Measurements from ENCODE around the gene RAD51.

DNA sequence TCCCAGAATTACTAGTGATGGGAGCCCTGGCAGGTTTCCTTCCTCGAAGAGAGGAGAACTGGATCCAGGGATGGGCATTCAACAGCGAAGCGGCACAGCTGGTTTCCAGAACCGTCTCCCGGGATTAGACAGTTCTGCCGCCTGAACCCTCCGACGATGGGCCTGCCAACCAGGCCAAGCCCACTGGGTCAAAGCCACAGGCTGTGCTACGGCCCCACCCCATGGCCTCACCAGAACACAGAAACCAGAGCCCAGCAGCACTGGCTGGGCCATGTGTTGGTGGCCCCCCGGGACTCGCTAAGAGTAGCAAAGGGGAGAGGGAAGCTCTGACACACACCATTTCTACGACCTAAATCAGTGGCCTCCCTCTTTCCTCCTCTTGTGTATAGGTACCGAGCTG is 77.0 kb downstream of the RAD51 start:
- TF ChIP-seq POLR2A (IDR thresholded peaks at IDR 0.05; ENCODE audit: borderline replicate concordance, extremely low read depth, insufficient read depth, insufficient read length) = no peak
- no peak for TF ChIP-seq ZNF274 (IDR thresholded peaks at IDR 0.05; ENCODE audit: low read depth, low read length)
- TF ChIP-seq, protein P1, sequence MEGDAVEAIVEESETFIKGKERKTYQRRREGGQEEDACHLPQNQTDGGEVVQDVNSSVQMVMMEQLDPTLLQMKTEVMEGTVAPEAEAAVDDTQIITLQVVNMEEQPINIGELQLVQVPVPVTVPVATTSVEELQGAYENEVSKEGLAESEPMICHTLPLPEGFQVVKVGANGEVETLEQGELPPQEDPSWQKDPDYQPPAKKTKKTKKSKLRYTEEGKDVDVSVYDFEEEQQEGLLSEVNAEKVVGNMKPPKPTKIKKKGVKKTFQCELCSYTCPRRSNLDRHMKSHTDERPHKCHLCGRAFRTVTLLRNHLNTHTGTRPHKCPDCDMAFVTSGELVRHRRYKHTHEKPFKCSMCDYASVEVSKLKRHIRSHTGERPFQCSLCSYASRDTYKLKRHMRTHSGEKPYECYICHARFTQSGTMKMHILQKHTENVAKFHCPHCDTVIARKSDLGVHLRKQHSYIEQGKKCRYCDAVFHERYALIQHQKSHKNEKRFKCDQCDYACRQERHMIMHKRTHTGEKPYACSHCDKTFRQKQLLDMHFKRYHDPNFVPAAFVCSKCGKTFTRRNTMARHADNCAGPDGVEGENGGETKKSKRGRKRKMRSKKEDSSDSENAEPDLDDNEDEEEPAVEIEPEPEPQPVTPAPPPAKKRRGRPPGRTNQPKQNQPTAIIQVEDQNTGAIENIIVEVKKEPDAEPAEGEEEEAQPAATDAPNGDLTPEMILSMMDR (IDR thresholded peaks at IDR 0.05 in 2 of 3, conservative IDR thresholded peaks at IDR 0.05 in 1 of 3; ENCODE audit: borderline replicate concordance in 1 of 3, insufficient read depth in 1 of 3, low read depth in 2 of 3, low read length in 2 of 3) = no peak
- TF ChIP-seq, protein P2, sequence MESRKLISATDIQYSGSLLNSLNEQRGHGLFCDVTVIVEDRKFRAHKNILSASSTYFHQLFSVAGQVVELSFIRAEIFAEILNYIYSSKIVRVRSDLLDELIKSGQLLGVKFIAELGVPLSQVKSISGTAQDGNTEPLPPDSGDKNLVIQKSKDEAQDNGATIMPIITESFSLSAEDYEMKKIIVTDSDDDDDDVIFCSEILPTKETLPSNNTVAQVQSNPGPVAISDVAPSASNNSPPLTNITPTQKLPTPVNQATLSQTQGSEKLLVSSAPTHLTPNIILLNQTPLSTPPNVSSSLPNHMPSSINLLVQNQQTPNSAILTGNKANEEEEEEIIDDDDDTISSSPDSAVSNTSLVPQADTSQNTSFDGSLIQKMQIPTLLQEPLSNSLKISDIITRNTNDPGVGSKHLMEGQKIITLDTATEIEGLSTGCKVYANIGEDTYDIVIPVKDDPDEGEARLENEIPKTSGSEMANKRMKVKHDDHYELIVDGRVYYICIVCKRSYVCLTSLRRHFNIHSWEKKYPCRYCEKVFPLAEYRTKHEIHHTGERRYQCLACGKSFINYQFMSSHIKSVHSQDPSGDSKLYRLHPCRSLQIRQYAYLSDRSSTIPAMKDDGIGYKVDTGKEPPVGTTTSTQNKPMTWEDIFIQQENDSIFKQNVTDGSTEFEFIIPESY (IDR thresholded peaks at IDR 0.05; ENCODE audit: extremely low read depth, insufficient replicate concordance, low read length) = no peak
- TF ChIP-seq TCF7L2 (IDR thresholded peaks at IDR 0.05; ENCODE audit: borderline replicate concordance, extremely low read depth, insufficient read depth, insufficient read length) = no peak
- no peak for TF ChIP-seq EZH2phosphoT487 (IDR thresholded peaks at IDR 0.05; ENCODE audit: borderline replicate concordance)
- TF ChIP-seq YY1 (IDR thresholded peaks at IDR 0.05; ENCODE audit: extremely low read depth, insufficient replicate concordance, low read depth, low read length) = no peak
- no peak for TF ChIP-seq EZH2 (IDR thresholded peaks at IDR 0.05)

All from HCT116 (cell line).